Mesothelial cell of epicardium (in vitro differentiated cells): ENCODE measurements around the gene C4orf36. TPM values are rescaled to one million over a fixed set of nuclear protein-coding genes. Genes with fewer than 3 reads are reported as not detected.

Source experiments
- DNase-seq, 2 experiments: peaks; one replicate each; pipeline ENCODE4 v3.0.0; 2021; ENCODE audit warnings: low spot score in 2 of 2; ENCODE audit not compliant: unreplicated experiment in 2 of 2
- H3K27ac Mint-ChIP-seq: 2 replicates; pipeline ENCODE4 v1.8.0; 2021; ENCODE audit warnings: mixed read lengths
- H3K27me3 Mint-ChIP-seq: 2 replicates; pipeline ENCODE4 v1.8.0; 2021; ENCODE audit warnings: low read depth, mixed read lengths
- H3K36me3 Mint-ChIP-seq: 2 replicates; pipeline ENCODE4 v1.8.0; 2021; ENCODE audit warnings: mixed read lengths
- H3K4me1 Mint-ChIP-seq: 2 replicates; pipeline ENCODE4 v1.8.0; 2021; ENCODE audit warnings: mixed read lengths
- H3K4me3 Mint-ChIP-seq: 2 replicates; pipeline ENCODE4 v1.8.0; 2021; ENCODE audit warnings: mild to moderate bottlenecking, moderate library complexity, mixed read lengths
- H3K9me3 Mint-ChIP-seq: 2 replicates; pipeline ENCODE4 v1.8.0; 2021; ENCODE audit warnings: mixed read lengths
- CTCF ChIP-seq: fragments of 200-600 bp; sonication (generic); IDR thresholded peaks from one replicate; pipeline ENCODE4 v1.5.0; 2021; ENCODE audit warnings: antibody characterized with exemption; ENCODE audit not compliant: unreplicated experiment
- total RNA-seq: library from RNA; stranded (reverse); gene quantifications from 3 replicates; pipeline ENCODE4 v1.2.1, GENCODE V29; 2021

The C4orf36 gene
- total RNA-seq, 1 donor from 2014 or later = 1.5 TPM

DNA sequence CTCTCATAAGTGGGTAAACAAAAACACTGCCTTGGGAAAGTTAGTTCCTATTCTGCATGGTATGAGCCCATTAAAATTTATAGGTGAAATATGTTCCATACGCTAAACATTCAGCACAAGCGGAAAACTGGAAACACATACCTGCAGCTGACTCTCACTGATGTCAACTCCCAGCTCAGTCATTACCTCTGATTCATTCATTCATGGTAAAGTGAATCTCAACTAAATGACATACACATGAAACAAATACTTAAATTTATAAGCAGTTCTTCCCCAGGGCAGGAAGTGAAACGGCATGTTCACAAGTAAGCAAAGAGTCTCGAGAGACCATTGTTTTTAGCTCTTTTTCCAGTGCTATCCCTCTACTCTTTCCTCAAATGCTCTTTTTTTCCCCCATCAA is 44.7 kb downstream of the C4orf36 start:
- Mint-ChIP-seq H3K27me3 (peaks cover 7% of the 10 kb centered on the region), H3K27ac (no peak overlapping the region), H3K4me1 (peaks cover 12% of the 10 kb centered on the region), H3K36me3 (no peaks in the 10 kb centered on the region), H3K9me3 (no peaks in the 10 kb centered on the region), H3K4me3 (no peak overlapping the region)
- no peak for TF ChIP-seq CTCF
- no peak for DNase-seq

DNA sequence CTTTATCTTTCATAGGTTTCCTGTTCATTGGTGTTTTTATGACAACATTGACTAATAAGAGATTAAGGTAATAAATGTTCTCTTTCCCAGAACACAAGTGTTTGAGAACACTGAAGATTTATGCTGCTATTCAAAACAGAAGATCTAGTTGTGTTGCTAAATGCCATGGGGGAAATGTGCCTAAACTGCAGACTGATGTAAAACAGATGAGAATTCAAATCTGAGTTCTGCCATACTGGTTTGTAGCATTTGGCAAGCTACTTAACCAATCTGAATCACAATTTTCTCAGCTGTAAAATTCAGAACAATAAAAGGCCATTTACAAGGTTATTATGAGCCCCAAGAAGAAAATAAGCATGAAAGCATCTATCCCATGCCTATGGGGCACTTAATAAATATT is 45.3 kb downstream of the C4orf36 start:
- no peaks in the 10 kb centered on the region for H3K9me3 Mint-ChIP-seq
- H3K27ac Mint-ChIP-seq = no peak overlapping the region
- H3K27me3 Mint-ChIP-seq = peaks cover 7% of the 10 kb centered on the region
- no peak for TF ChIP-seq CTCF
- no peak for DNase-seq
- H3K4me1 Mint-ChIP-seq = peaks cover 12% of the 10 kb centered on the region
- no peaks in the 10 kb centered on the region for H3K36me3 Mint-ChIP-seq
- no peak overlapping the region for H3K4me3 Mint-ChIP-seq

DNA sequence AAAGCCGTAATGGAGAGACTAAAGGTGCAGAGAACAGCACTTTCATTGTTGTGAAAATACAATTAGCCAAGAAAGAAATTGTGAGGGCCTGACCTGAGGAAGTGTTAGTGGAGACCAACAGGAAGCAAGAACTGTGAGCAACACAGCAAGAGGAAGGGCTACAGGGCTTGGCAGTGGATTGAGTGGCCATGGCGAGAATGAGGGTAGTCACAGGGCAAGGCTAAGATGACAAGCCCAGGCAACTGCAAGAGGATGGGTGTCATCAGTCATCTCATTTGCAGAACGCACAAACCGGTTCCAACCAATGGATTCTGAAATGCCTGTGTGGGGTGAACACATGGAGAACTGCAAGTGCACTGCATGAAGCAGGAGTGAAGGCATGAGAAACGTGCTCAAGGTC is 46.6 kb downstream of the C4orf36 start:
- TF ChIP-seq CTCF = no peak
- peaks cover 12% of the 10 kb centered on the region for H3K4me1 Mint-ChIP-seq
- peaks cover 6% of the 10 kb centered on the region for H3K27me3 Mint-ChIP-seq
- DNase-seq = no peak
- no peak overlapping the region for H3K4me3 Mint-ChIP-seq
- no peaks in the 10 kb centered on the region for H3K9me3 Mint-ChIP-seq
- no peaks in the 10 kb centered on the region for H3K36me3 Mint-ChIP-seq
- no peak overlapping the region for H3K27ac Mint-ChIP-seq

- Mint-ChIP-seq H3K27ac (no peak overlapping the region), H3K36me3 (no peaks in the 10 kb centered on the region), H3K9me3 (no peaks in the 10 kb centered on the region), H3K4me1 (peaks cover 4% of the 10 kb centered on the region), H3K27me3 (no peaks in the 10 kb centered on the region), H3K4me3 (no peak overlapping the region)
- no peak for DNase-seq
- TF ChIP-seq CTCF = no peak
Observed at GRCh38 chr4:86841309-86841708, 50.9 kb downstream of the C4orf36 start.

GRCh38 chr4:86840858-86841257 is 51.4 kb downstream of the C4orf36 start:
- Mint-ChIP-seq H3K27me3 (no peaks in the 10 kb centered on the region), H3K4me3 (no peak overlapping the region), H3K9me3 (no peaks in the 10 kb centered on the region), H3K4me1 (peaks cover 4% of the 10 kb centered on the region), H3K36me3 (no peaks in the 10 kb centered on the region), H3K27ac (no peak overlapping the region)
- no peak for TF ChIP-seq CTCF
- no peak for DNase-seq
